K562 (cell line): ENCODE measurements around the gene LTA. TPM values are rescaled to one million over a fixed set of nuclear protein-coding genes. Genes with fewer than 3 reads are reported as not detected.

Source experiments
- AFF4 ChIP-seq: sonication (generic); formaldehyde crosslinking; IDR thresholded peaks from 2 replicates; pipeline ENCODE4 v1.8.0; 2023; ENCODE audit warnings: mild to moderate bottlenecking, missing genetic modification reagents
- ASH1L ChIP-seq: fragments of 450-650 bp; IDR thresholded peaks from 2 replicates; pipeline ENCODE4 v1.6.1; 2018; ENCODE audit warnings: borderline replicate concordance, mild to moderate bottlenecking, low read depth; ENCODE audit not compliant: partially characterized antibody
- CAMTA2 ChIP-seq: fragments of 250-450 bp; sonication (Bioruptor Pico); conservative IDR thresholded peaks from 2 replicates; pipeline ENCODE4 v1.5.1; 2022
- HDAC2 ChIP-seq: fragments of 450-650 bp; IDR thresholded peaks from 2 replicates; pipeline ENCODE4 v1.6.1; 2016; ENCODE audit warnings: mild to moderate bottlenecking
- NR2F6 ChIP-seq: fragments of 450-650 bp; formaldehyde crosslinking; IDR thresholded peaks from 2 replicates; pipeline ENCODE4 v1.4.0; 2020; ENCODE audit warnings: mild to moderate bottlenecking
- NR3C1 ChIP-seq: sonication (generic); formaldehyde crosslinking; IDR thresholded peaks from 2 replicates; pipeline ENCODE4 v1.8.1; 2022; ENCODE audit warnings: missing genetic modification reagents
- RHOXF2B ChIP-seq: fragments of 250-450 bp; sonication (Bioruptor Pico); conservative IDR thresholded peaks from 2 replicates; pipeline ENCODE4 v1.5.1; 2021
- SP2 ChIP-seq: IDR thresholded peaks from 2 replicates; pipeline ENCODE4 v1.6.1; 2011; ENCODE audit warnings: mild to moderate bottlenecking, low read depth, low read length, moderate library complexity; ENCODE audit not compliant: poor library complexity, severe bottlenecking; ENCODE audit errors: extremely low read depth
- TOE1 ChIP-seq, 2 experiments: fragments of 450-650 bp in 1 of 2; sonication (generic) in 1 of 2; formaldehyde crosslinking in 1 of 2; IDR thresholded peaks; 2 replicates each; pipeline versions ENCODE4 v1.7.1 to v1.8.0; 2016 to 2022; ENCODE audit warnings: borderline replicate concordance in 2 of 2, mild to moderate bottlenecking in 2 of 2, antibody characterized with exemption in 1 of 2, inconsistent platforms in 1 of 2, low read depth in 1 of 2, missing genetic modification reagents in 1 of 2, moderate library complexity in 1 of 2
- ZBTB5 ChIP-seq: fragments of 450-650 bp; IDR thresholded peaks from 2 replicates; pipeline ENCODE4 v1.6.1; 2017; ENCODE audit warnings: antibody characterized with exemption
- ZNF224 ChIP-seq: sonication (generic); formaldehyde crosslinking; IDR thresholded peaks from 2 replicates; pipeline ENCODE4 v1.8.0; 2022; ENCODE audit warnings: mild to moderate bottlenecking, missing genetic modification reagents
- ZNF274 ChIP-seq: IDR thresholded peaks from 2 replicates; pipeline ENCODE4 v1.6.1; 2011; ENCODE audit warnings: low read depth, mild to moderate bottlenecking, low read length, moderate library complexity, borderline replicate concordance
- ZNF282 ChIP-seq: sonication (generic); formaldehyde crosslinking; IDR thresholded peaks from 2 replicates; pipeline ENCODE4 v1.8.1; 2023; ENCODE audit warnings: missing genetic modification reagents
- ZNF586 ChIP-seq: fragments of 450-650 bp; formaldehyde crosslinking; conservative IDR thresholded peaks from 2 replicates; pipeline ENCODE4 v1.4.0; 2020; ENCODE audit warnings: mild to moderate bottlenecking, moderate library complexity
- polyA plus RNA-seq, 8 experiments: library from polyadenylated mRNA; depleted of rRNA in 4 of 8; stranded (reverse) in 5 of 8; unstranded in 3 of 8; fragments of >200 nt; fragmentation: Nextera tagmentation in 2 of 8; fragmentation: Illumina TruSeq in 1 of 8; extraction: Ambion mirVana in 2 of 8; extraction: Trizol in 1 of 8; gene quantifications; 2 replicates each; pipeline versions ENCODE4 v1.2.1 to v1.2.3, GENCODE V29; 2011 to 2014; ENCODE audit warnings: inconsistent platforms in 1 of 8, missing spikeins in 1 of 8
- total RNA-seq, 7 experiments: library from RNA; depleted of rRNA in 6 of 7; stranded (reverse); fragments of >200 nt in 6 of 7; fragmentation: Illumina TruSeq in 2 of 7; extraction: Trizol in 2 of 7; gene quantifications; 2 replicates each; pipeline versions ENCODE4 v1.2.1 to v1.2.3, GENCODE V29; 2011 to 2021; ENCODE audit warnings: low replicate concordance in 1 of 7
- TF ChIP-seq, protein P1 (sequence below): sonication (generic); formaldehyde crosslinking; IDR thresholded peaks from 2 replicates; pipeline ENCODE4 v1.9.0; 2022; ENCODE audit warnings: mild to moderate bottlenecking, missing genetic modification reagents
- TF ChIP-seq, protein P2 (sequence below), 2 experiments: fragments of 450-650 bp in 1 of 2; IDR thresholded peaks; 2 replicates each; pipeline ENCODE4 v1.6.1; 2011 to 2017; ENCODE audit warnings: low read depth in 2 of 2, antibody characterized with exemption in 1 of 2, borderline replicate concordance in 1 of 2, low read length in 1 of 2, mild to moderate bottlenecking in 1 of 2, mixed read lengths in 1 of 2; ENCODE audit not compliant: control insufficient read depth in 1 of 2

LTA gene
- total and polyA plus RNA-seq, 9 of the 15 experiments (the other 6 are each of a cell fraction or from before 2014, with no cell fraction given), result 0.80 TPM; not detected in 8

DNA sequence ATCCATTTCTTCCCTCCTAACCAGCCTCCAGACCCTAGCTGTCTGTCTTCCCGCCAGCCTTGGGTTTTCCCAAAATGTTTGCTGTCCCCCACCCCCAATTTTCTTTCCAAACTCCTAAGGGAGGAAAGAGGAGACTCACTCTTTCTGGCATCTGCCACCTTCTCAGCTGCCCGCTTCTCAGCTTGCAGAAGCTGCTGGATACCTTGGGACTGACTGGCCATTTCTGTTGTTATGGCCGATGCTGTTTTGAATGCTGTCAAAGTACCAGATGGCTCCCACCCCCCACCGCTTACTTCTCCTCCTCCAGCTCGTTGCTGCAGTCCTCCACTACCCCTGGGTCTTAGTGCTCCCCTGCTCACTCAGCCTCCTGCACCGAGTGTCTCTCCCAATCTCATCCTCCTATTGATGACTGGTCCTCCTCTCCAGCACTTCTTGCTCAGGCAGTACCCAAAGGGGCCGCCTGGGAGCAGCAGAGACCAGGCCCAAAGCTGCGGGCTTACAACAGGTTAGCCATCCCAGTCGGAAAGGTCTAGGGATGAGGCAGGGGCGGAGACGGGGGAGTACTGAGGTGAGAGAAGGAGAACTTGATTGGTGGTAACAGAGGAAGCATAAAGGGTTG lies 25.6 kb upstream of the LTA start, which contains the start of gene ATP6V1G2 (continued):
- TF ChIP-seq AFF4 (no peak), ZBTB5 (no peak), SP2 (no peak), ZNF274 (no peak), NR2F6 (CRISPR knock-in tag) (no peak), CAMTA2 (no peak), HDAC2 (peak; percentile 90; the same call in 1 of the 2 replicates), ZNF224 (CRISPR knock-in tag) (no peak), NR3C1 (CRISPR knock-in tag) (no peak), ASH1L (no peak), RHOXF2B (CRISPR knock-in tag) (no peak), ZNF282 (CRISPR knock-in tag) (no peak), ZNF586 (no peak), TOE1 (IDR thresholded peaks at IDR 0.05; ENCODE audit: borderline replicate concordance) (peak; percentile 16; the same call in 1 of the 2 replicates), TOE1 (CRISPR knock-in tag; IDR thresholded peaks at IDR 0.05; ENCODE audit: borderline replicate concordance, low read depth) (no peak)
- TF ChIP-seq, protein P1, sequence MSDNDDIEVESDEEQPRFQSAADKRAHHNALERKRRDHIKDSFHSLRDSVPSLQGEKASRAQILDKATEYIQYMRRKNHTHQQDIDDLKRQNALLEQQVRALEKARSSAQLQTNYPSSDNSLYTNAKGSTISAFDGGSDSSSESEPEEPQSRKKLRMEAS (CRISPR knock-in tag), result peak; percentile 43; the same call in 1 of the 2 replicates
- TF ChIP-seq, protein P2, sequence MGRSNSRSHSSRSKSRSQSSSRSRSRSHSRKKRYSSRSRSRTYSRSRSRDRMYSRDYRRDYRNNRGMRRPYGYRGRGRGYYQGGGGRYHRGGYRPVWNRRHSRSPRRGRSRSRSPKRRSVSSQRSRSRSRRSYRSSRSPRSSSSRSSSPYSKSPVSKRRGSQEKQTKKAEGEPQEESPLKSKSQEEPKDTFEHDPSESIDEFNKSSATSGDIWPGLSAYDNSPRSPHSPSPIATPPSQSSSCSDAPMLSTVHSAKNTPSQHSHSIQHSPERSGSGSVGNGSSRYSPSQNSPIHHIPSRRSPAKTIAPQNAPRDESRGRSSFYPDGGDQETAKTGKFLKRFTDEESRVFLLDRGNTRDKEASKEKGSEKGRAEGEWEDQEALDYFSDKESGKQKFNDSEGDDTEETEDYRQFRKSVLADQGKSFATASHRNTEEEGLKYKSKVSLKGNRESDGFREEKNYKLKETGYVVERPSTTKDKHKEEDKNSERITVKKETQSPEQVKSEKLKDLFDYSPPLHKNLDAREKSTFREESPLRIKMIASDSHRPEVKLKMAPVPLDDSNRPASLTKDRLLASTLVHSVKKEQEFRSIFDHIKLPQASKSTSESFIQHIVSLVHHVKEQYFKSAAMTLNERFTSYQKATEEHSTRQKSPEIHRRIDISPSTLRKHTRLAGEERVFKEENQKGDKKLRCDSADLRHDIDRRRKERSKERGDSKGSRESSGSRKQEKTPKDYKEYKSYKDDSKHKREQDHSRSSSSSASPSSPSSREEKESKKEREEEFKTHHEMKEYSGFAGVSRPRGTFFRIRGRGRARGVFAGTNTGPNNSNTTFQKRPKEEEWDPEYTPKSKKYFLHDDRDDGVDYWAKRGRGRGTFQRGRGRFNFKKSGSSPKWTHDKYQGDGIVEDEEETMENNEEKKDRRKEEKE (IDR thresholded peaks at IDR 0.05; ENCODE audit: borderline replicate concordance in 1 of 2, control insufficient read depth in 1 of 2, low read depth in 2 of 2, low read length in 1 of 2), result 0 out of 4 replicates have a peak, but pooled peaks of 1 of the 2 experiments have one; percentile 35
